Activated naive CD8-positive, alpha-beta T cell treated with anti-CD3 and anti-CD28 coated beads, Interleukin-2, amount 50 U/mL, for 24 hours (primary cell): ENCODE data around the gene RIN2.
"Not testable (repeated sequence)": the region's sequence is repeated elsewhere in the genome, so short reads cannot be mapped to it uniquely, and the experiment has no call there.

ENCODE experiments used
- ATAC-seq: fragments of 150-1000 bp; cut with Tn5 transposase; one replicate; pipeline ENCODE4 v1.10.0; 2021
- DNase-seq: peaks from one replicate; pipeline ENCODE4 v3.0.0; 2021
- H3K27ac Mint-ChIP-seq: one replicate; pipeline ENCODE4 v1.8.0; 2021; ENCODE audit warnings: mild to moderate bottlenecking, mixed read lengths
- H3K27me3 Mint-ChIP-seq: one replicate; pipeline ENCODE4 v1.8.0; 2021; ENCODE audit warnings: mixed read lengths
- H3K36me3 Mint-ChIP-seq: one replicate; pipeline ENCODE4 v1.8.0; 2021; ENCODE audit warnings: low read depth, mixed read lengths
- H3K4me1 Mint-ChIP-seq: one replicate; pipeline ENCODE4 v1.8.0; 2021; ENCODE audit warnings: mixed read lengths
- H3K4me3 Mint-ChIP-seq: one replicate; pipeline ENCODE4 v1.8.0; 2021; ENCODE audit warnings: mild to moderate bottlenecking, moderate library complexity, mixed read lengths
- H3K9me3 Mint-ChIP-seq: one replicate; pipeline ENCODE4 v1.8.0; 2021; ENCODE audit warnings: mixed read lengths

Gene RIN2

GRCh38 chr20:19746396-19746795 lies 11.7 kb upstream of the RIN2 start:
- H3K4me1 Mint-ChIP-seq: no peaks in the 10 kb centered on the region
- H3K27ac Mint-ChIP-seq: no peak overlapping the region
- peaks cover 12% of the 10 kb centered on the region for H3K27me3 Mint-ChIP-seq
- DNase-seq (no peak), ATAC-seq (no peak)
- no peak overlapping the region for H3K4me3 Mint-ChIP-seq
- H3K9me3 Mint-ChIP-seq: peaks cover 8% of the 10 kb centered on the region
- H3K36me3 Mint-ChIP-seq: no peaks in the 10 kb centered on the region

DNA sequence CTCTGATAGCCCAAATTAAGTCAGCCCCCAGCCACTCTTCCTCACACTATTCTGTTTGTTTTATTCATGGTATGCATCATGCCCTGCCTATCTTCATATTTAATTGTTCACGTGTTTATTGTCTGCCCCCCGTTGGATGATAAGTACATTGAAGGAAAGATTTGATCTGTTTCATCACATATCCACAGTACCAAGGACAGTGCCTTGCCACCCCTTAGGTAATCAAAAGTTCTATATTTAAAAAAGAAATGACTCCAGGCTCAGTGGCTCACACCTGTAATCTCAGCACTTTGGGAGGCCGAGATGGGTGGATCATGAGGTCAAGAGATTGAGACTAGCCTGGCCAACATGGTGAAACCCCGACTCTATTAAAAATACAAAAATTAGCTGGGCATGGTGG lies 10.2 kb upstream of the RIN2 start:
- H3K4me3 Mint-ChIP-seq: no peak overlapping the region
- peaks cover 8% of the 10 kb centered on the region for H3K9me3 Mint-ChIP-seq
- H3K36me3 Mint-ChIP-seq: no peaks in the 10 kb centered on the region
- H3K4me1 Mint-ChIP-seq: no peaks in the 10 kb centered on the region
- DNase-seq (no peak), ATAC-seq (no peak)
- H3K27me3 Mint-ChIP-seq: peaks cover 13% of the 10 kb centered on the region
- no peak overlapping the region for H3K27ac Mint-ChIP-seq

DNA sequence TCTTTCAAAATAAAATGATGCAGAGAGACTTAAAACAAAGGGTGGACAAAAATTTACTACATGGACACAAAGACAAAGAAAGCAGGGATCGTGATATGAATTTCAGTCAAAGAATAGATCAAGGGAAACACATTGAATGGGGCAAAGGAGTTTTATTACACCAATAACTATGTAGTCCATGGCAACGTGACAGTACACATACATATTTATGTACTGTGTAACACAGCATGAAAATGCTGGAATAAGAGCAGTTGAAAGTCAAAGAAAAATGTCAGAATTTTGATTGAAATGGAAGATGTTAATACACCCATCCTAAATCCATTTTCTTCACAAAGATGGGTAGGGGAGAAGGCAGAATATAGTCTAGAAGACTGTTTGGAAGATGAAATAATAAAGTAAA lies 9.4 kb upstream of the RIN2 start:
- ATAC-seq: no peak
- H3K27ac Mint-ChIP-seq: no peak overlapping the region
- no peaks in the 10 kb centered on the region for H3K4me1 Mint-ChIP-seq
- peaks cover 8% of the 10 kb centered on the region for H3K9me3 Mint-ChIP-seq
- peaks cover 15% of the 10 kb centered on the region for H3K27me3 Mint-ChIP-seq
- no peak overlapping the region for H3K4me3 Mint-ChIP-seq
- no peak for DNase-seq
- H3K36me3 Mint-ChIP-seq: no peaks in the 10 kb centered on the region

DNA sequence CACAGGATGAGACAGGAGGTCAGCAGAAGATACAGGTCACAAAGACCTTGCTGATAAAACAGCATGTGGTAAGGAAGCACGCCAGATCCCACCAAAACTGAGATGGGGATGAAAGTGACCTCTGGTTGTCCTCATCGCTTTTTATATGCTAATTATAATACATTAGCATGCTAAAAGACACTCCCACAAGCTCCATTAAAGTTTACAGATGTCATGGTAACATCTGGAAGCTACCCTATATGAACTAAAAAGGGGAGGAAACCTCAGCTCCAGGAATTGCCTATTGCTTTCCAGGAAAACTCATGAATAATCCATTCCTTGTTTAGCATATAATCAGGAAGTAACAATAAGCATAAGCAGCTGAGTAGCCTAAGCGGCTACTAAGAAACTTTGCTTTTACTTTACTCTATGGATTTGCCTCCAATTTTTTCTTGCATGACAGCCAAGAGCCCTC lies 8.4 kb upstream of the RIN2 start:
- no peak overlapping the region for H3K4me3 Mint-ChIP-seq
- no peaks in the 10 kb centered on the region for H3K4me1 Mint-ChIP-seq
- peaks cover 8% of the 10 kb centered on the region for H3K9me3 Mint-ChIP-seq
- peaks cover 17% of the 10 kb centered on the region for H3K27me3 Mint-ChIP-seq
- DNase-seq (no peak), ATAC-seq (no peak)
- H3K27ac Mint-ChIP-seq: no peak overlapping the region
- H3K36me3 Mint-ChIP-seq: no peaks in the 10 kb centered on the region

DNA sequence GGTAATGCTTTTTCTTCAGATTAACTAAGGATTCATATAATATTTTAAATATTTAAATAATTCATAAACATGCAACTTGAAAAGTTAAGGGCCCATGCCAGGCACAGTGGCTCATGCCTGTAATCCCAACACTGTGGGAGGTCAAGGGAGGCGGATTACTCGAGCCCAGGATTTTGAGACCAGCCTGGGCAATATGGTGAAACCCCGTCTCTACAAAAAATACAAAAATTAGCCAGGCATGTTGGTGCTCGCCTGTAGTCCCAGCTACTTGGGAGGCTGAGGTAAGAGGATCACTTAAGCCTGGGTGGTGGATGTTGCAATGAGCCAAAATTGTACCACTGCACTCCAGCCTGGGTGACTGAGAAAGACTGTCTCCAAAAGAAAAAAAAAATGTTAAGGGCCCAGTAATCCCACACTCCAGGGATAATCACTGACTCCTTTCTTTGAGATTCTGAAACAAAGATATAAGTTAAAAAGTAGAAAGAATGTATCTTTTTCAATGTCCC lies 7.9 kb upstream of the RIN2 start:
- peaks cover 7% of the 10 kb centered on the region for H3K9me3 Mint-ChIP-seq
- no peaks in the 10 kb centered on the region for H3K36me3 Mint-ChIP-seq
- H3K27ac Mint-ChIP-seq: no peak overlapping the region
- H3K4me1 Mint-ChIP-seq: no peaks in the 10 kb centered on the region
- ATAC-seq (no peak), DNase-seq (no peak)
- H3K4me3 Mint-ChIP-seq: no peak overlapping the region
- H3K27me3 Mint-ChIP-seq: peaks cover 19% of the 10 kb centered on the region

GRCh38 chr20:19750907-19751636 lies 7.0 kb upstream of the RIN2 start:
- no peaks in the 10 kb centered on the region for H3K4me1 Mint-ChIP-seq
- peaks cover 20% of the 10 kb centered on the region for H3K27me3 Mint-ChIP-seq
- no peaks in the 10 kb centered on the region for H3K36me3 Mint-ChIP-seq
- H3K4me3 Mint-ChIP-seq: no peak overlapping the region
- DNase-seq (no peak), ATAC-seq (no peak)
- no peaks in the 10 kb centered on the region for H3K9me3 Mint-ChIP-seq
- H3K27ac Mint-ChIP-seq: no peak overlapping the region

- ATAC-seq, H3K27ac Mint-ChIP-seq, H3K4me3 Mint-ChIP-seq, H3K9me3 Mint-ChIP-seq, H3K4me1 Mint-ChIP-seq, DNase-seq, H3K36me3 Mint-ChIP-seq: not testable (repeated sequence)
- H3K27me3 Mint-ChIP-seq: peaks cover 41% of the 10 kb centered on the region
These were observed 3.9 kb upstream of the RIN2 start for GRCh38 chr20:19754201-19754600.

DNA sequence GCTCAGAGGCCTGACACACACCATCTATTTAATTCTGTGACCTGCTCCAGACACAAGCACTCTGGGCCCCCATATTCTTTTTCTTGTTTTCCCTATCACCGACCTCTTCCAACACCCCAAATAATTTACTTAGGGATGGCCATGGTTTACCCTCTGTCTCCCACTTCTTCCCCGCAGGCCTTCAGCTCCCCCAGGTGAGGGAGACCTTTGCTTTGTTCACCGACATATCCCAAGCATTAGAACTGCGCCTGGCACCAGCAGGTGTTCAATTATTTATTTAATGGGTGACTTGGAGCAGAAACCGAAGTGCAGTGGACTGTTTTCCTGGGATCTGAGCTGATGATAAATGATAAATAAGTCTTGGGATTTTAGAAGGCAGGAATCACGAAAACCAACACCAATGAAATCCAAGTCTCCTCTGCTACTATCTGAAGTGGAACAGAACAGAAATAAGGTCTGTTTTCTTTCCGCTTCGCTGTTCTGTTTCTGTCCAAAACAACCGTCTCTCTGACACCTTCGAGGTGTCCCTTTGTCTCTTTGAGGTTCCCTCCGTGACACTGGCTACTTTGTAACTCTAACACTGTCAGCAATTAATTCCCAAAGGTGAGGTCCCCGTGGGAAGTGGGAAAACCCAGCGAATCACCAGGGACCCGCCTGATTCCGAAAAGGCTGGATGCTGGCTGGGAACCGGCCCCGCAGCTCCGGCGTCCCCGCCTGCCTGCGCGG lies 1.1 kb upstream of the RIN2 start:
- H3K9me3 Mint-ChIP-seq: no peaks in the 10 kb centered on the region
- DNase-seq: no peak
- no peaks in the 10 kb centered on the region for H3K36me3 Mint-ChIP-seq
- no peak overlapping the region for H3K4me3 Mint-ChIP-seq
- H3K4me1 Mint-ChIP-seq: peaks cover 2% of the 10 kb centered on the region
- H3K27me3 Mint-ChIP-seq: peaks cover 45% of the 10 kb centered on the region
- H3K27ac Mint-ChIP-seq: no peak overlapping the region
- no peak for ATAC-seq

DNA sequence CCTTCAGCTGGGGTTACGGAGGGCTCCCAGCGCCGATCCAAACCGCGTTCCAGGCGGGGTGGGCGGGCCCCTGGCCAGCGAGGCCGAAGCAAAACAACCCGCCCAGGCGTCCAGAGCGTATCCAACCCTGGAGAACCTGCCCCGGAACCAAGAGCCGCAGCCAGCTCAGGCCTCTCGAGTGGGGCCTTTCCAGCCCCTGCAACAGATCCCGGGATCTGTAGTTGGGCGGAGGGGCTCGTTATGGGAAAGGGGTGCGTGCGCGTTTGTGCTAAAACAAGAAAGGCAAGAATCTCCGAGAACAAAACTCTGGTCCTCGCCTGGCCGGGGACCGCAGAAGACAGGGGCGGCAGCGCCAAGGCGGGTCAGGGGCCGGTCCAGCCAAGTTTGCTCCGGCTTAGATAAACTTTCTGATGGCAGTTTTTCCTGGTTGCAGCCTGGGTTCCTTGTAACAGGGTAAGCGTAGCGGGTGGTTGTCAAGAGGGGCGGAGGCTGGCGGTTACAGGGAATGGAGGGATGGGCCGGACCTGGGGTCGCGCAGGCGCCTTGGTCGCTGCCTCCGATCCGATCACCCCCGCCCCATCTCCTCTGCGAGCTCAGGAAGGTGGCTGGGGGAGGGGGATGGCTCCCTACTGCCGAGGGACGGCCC lies 448 bp upstream of the RIN2 start:
- no peak for ATAC-seq
- H3K27ac Mint-ChIP-seq: no peak overlapping the region
- peak overlapping the region; percentile 48 for H3K4me3 Mint-ChIP-seq

DNA sequence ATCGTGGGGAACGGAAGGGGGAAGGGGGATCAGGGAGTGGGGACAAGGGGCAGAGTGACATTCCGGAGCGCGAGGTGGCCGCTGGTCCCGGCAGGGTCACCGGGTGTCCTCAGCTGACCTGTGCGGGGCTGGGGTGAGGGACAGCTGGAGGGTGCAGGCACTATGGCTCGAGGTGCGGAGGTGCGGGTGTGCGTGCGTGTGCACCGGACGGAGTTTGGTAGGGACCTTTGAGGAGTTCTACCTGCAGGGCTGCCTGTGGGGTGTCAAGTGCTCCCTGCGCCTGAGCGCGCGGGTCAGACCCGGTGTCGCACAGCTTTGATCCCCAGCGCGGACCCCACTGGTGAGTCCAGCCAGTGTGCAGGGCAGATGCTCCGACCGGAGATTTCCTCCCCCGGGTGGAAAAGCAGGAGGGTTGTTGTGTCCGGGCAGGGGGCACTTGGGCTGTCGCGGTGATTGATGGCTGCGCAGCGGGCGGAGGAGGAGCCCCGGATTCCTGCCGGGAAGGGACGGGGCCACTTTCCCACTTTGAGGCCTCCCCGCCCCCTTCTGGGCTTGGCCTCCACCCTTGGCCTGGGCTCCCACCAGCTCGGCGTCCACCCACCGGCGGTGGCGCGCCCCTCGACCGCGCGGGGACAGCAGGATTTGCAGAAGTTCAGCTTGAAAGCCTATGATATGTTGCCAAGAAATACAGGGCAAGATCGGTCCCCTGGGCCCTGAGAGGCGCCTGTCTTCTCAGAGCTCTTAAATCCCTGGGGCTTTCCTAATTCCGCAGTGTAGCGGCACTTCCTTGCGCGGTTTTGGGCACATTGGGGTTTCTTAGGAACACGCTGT lies 658 bp downstream of the RIN2 start:
- DNase-seq (no peak), ATAC-seq (peak; percentile 43)
- Mint-ChIP-seq H3K4me1 (peaks cover 2% of the 10 kb centered on the region), H3K27me3 (peaks cover 48% of the 10 kb centered on the region), H3K4me3 (no peak overlapping the region), H3K9me3 (no peaks in the 10 kb centered on the region), H3K36me3 (no peaks in the 10 kb centered on the region), H3K27ac (no peak overlapping the region)

More for the DNA sequence above, 448 bp upstream of the RIN2 start:
- Mint-ChIP-seq H3K9me3 (no peaks in the 10 kb centered on the region), H3K4me1 (peaks cover 2% of the 10 kb centered on the region), H3K36me3 (no peaks in the 10 kb centered on the region), H3K27me3 (peaks cover 49% of the 10 kb centered on the region)
- no peak for DNase-seq

DNA sequence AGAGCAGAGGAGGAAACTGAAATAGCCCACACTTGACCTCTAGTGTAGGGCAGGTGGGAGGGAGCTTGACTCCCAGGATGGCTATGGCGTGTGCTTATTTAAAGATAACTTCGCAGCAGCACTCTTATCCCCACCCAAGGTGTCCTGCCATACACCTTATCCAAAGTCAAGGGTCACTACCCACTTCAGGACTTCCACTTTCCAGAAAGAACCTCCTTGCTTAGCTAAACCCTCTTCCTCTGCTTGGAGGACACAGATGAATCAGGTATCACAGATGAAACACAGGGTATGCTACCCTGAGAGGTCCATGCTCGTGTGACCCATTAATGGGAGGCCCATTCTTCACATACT lies 2.3 kb downstream of the RIN2 start:
- ATAC-seq (no peak), DNase-seq (no peak)
- H3K27me3 Mint-ChIP-seq: peaks cover 43% of the 10 kb centered on the region
- H3K4me3 Mint-ChIP-seq: no peak overlapping the region
- no peaks in the 10 kb centered on the region for H3K9me3 Mint-ChIP-seq
- no peaks in the 10 kb centered on the region for H3K36me3 Mint-ChIP-seq
- peaks cover 2% of the 10 kb centered on the region for H3K4me1 Mint-ChIP-seq
- H3K27ac Mint-ChIP-seq: no peak overlapping the region

DNA sequence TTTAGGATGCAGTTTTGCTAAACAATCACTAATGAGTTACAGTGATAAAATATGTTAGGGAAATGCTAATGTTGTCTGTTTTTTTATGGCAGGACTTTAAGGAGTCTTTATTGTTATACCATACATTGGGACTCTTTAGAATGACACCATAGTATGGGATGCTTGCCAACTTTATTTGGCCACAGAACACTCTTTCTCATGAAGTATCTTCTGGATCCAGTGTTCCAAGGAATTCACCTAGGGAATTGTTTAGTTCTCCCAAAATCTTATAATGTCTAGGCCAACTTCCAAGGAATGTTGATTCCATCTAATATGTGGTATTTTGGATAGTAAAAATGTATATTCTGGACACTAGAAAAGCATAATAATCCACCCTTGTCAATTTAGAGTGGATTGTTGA lies 3.3 kb downstream of the RIN2 start:
- ATAC-seq (no peak), DNase-seq (no peak)
- Mint-ChIP-seq H3K27ac (no peak overlapping the region), H3K9me3 (no peaks in the 10 kb centered on the region), H3K4me3 (no peak overlapping the region), H3K27me3 (peaks cover 41% of the 10 kb centered on the region), H3K36me3 (no peaks in the 10 kb centered on the region), H3K4me1 (peaks cover 2% of the 10 kb centered on the region)

DNA sequence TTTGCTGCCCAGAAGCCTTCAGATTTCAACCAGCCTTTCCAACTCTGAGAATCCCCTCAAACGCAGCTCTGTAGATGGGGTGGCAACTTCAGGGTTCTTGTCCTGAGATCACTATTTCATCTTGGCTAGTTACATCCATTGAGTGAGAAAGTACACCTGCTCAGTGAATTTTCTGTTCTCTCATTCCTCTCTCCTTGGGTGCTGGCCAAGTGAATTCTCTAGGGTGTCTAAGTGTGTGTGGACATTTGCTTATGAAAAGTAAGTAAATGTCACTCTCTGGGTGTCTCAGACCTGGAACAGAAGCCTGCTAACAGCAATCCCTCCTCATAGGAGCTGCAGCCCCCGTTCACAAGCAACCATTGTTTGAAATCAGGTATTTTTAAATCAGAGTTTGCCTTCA lies 3.8 kb downstream of the RIN2 start:
- Mint-ChIP-seq H3K27ac (no peak overlapping the region), H3K27me3 (peaks cover 38% of the 10 kb centered on the region), H3K36me3 (no peaks in the 10 kb centered on the region), H3K4me3 (no peak overlapping the region), H3K9me3 (no peaks in the 10 kb centered on the region), H3K4me1 (peaks cover 2% of the 10 kb centered on the region)
- no peak for ATAC-seq
- DNase-seq: no peak

DNA sequence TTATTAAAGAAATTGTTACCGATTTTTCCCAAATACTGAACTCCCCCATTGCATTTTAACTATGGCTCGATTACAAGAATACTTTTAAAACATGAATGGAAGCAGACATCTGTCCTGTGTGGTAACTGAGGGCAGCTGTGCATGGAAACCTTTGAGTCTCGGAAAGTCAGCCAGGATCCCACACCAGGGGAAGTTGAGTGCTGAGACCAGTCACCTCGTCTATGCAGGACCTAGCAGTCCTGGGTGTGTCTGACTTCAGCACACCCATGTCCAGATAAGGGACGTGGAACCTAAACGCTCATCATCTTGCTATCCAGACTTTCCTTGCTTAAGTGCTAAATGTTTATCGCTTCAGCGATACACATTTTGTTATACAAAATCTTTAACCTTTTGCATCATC lies 6.1 kb downstream of the RIN2 start:
- no peaks in the 10 kb centered on the region for H3K36me3 Mint-ChIP-seq
- no peak for ATAC-seq
- H3K27ac Mint-ChIP-seq: no peak overlapping the region
- no peak for DNase-seq
- H3K4me1 Mint-ChIP-seq: no peaks in the 10 kb centered on the region
- H3K9me3 Mint-ChIP-seq: no peaks in the 10 kb centered on the region
- H3K27me3 Mint-ChIP-seq: peaks cover 32% of the 10 kb centered on the region
- no peak overlapping the region for H3K4me3 Mint-ChIP-seq
